VCaP (cell line): Measurements from ENCODE around the gene MED7.

ENCODE experiments used
- H3K27ac ChIP-seq: fragments of 450-650 bp; 2 replicates; pipeline ENCODE4 v1.5.1; 2017
- TF ChIP-seq, protein P1 (sequence below): fragments of 450-650 bp; conservative IDR thresholded peaks from 2 replicates; pipeline ENCODE4 v1.5.1; 2017; ENCODE audit warnings: mild to moderate bottlenecking, moderate library complexity

Gene MED7

DNA sequence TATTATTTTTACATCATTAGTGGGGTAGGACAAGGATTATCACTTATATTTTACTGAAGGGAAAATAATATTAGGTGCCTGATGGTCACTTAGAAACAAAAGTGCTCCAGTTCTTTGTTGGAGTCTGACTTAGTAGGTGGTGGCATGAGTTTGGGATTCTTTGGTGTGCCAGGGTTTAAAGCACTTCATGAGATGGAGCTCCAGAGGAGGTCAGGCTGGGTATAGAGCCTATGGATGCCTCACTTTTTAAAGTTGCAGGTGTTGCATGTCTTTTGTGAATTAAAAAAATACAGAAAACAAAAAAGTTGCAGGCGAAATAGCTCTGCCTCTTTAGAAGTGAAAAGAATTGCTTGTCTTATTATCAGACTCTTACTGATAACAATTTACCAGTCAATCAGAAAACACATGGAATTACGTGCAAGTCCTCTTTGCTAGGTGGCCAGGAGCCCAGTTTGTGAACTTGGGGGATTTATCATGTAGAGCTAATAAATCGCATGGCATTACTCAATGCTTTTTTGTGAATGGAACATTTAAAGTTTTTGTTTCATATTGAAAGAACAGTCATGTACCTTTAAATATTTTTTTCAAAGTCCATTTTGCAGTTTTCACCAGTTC is 39.6 kb upstream of the MED7 start:
- no peak overlapping the region for H3K27ac ChIP-seq
- TF ChIP-seq, protein P1, sequence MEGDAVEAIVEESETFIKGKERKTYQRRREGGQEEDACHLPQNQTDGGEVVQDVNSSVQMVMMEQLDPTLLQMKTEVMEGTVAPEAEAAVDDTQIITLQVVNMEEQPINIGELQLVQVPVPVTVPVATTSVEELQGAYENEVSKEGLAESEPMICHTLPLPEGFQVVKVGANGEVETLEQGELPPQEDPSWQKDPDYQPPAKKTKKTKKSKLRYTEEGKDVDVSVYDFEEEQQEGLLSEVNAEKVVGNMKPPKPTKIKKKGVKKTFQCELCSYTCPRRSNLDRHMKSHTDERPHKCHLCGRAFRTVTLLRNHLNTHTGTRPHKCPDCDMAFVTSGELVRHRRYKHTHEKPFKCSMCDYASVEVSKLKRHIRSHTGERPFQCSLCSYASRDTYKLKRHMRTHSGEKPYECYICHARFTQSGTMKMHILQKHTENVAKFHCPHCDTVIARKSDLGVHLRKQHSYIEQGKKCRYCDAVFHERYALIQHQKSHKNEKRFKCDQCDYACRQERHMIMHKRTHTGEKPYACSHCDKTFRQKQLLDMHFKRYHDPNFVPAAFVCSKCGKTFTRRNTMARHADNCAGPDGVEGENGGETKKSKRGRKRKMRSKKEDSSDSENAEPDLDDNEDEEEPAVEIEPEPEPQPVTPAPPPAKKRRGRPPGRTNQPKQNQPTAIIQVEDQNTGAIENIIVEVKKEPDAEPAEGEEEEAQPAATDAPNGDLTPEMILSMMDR = no peak

- TF ChIP-seq, protein P1 = no peak
- no peak within 1 kb of the TSS for H3K27ac ChIP-seq
Measured at GRCh38 chr5:157180374-157181264, 38.0 kb upstream of the MED7 start, which contains the start of gene ITK. ITK (plus strand) TSS chr5:157180840; CDS start chr5:157180978, 138 bp downstream.

DNA sequence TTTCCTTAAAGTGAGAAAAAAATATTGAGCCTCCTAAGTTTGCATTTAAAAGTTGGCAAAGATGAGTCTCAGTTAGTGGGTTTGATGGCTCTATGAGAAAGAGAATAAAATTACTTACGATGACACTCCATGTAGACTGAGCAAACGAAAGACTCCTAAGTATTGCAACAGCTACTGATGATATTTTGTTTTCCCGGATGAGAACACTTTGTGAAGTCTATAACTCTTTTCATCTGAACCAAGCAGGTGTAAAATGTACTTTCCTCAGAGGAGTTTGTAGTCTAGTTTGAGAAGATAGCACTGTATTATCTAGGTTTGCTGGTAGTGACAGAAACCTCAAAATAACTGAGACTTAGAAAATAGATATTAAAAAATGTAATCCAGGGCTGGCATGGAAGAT is 36.3 kb upstream of the MED7 start:
- H3K27ac ChIP-seq = no peak overlapping the region
- TF ChIP-seq, protein P1 = no peak

DNA sequence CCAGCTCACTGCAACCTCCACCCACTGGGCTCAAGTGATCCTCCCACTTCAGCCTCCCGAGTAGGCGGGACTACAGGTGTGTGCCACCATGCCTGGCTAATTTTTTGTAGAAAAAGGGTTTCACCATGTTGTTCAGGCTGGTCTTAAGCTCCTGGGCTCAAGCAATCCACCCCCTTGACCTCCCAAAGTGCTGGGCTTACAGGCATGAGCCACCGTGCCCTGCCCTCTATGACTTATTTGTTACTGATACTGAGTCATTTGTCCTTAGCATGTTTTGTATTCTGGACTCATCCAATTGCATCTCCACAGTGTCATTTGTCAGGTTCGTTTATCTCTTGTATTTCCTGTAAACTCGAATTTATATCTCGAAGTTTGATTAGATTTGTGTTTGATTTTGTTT is 35.3 kb upstream of the MED7 start:
- H3K27ac ChIP-seq = no peak overlapping the region
- TF ChIP-seq, protein P1 = no peak

GRCh38 chr5:157175071-157175612 is 32.5 kb upstream of the MED7 start:
- no peak overlapping the region for H3K27ac ChIP-seq
- TF ChIP-seq, protein P1 = no peak

DNA sequence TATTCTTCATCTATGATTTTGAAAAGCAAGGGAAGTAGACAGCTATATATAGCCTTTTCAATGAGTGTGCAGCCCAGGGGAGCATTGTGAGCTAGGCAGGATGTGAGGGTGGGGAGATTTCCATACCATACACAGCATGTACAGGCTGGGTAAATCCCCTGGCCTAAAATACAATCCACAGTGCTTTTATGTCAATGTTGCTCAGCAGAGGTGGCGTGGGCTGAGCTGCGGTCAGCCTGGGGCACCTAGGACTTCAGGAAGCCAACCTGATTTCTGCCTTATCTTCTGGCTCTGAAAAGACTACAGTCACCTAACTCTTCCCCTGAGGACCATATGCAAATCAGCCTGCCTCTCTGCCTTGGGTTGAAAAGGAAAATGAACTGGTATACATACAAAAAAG is 29.7 kb upstream of the MED7 start:
- no peak overlapping the region for H3K27ac ChIP-seq
- TF ChIP-seq, protein P1 = no peak

DNA sequence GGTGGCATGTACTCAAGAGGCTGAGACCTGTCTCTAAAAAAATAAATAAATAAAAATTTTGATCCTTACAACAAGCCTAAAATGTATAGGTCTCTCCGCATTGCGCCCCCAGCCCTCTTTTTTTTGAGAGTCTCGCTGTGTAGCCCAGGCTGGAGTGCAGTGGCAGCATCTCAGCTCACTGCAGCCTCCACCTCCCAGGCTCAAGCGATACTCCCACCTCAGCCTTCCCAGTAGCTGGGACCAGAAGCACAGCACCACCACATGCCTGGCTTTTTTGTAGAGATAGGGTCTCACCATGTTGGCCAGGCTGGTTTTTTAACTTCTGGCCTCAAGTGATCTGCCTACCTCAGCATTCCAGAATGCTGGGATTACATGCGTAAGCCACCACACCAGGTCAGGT is 25.6 kb upstream of the MED7 start:
- TF ChIP-seq, protein P1 = no peak
- no peak overlapping the region for H3K27ac ChIP-seq
